ENCODE measurements around the gene TXNRD1.

GRCh38 chr12:104354167-104354867 is 138.7 kb downstream of the TXNRD1 start:
- TF ChIP-seq CTCF (IDR thresholded peaks at IDR 0.05) (no peak), EP300 (IDR thresholded peaks at IDR 0.05) (no peak)

Measured in ovary (tissue), 3 donors.